Mesenchymal stem cell (in vitro differentiated cells and primary cell): Measurements from ENCODE around the gene PTPN7.

Source experiments
- DNase-seq: peaks from one replicate; pipeline ENCODE4 v3.0.0-alpha.2; 2013
- H2AFZ ChIP-seq: one replicate; pipeline ENCODE4 v1.6.1; 2013; ENCODE audit warnings: low read depth, mild to moderate bottlenecking, control low read depth, inconsistent platforms, low read length, moderate library complexity
- H2AK5ac ChIP-seq: 2 replicates; pipeline ENCODE4 v1.6.1; 2013; ENCODE audit warnings: low read length, moderate library complexity, mild to moderate bottlenecking, inconsistent platforms; ENCODE audit not compliant: severe bottlenecking
- H2BK120ac ChIP-seq: one replicate; pipeline ENCODE4 v1.6.1; 2013; ENCODE audit warnings: low read depth, mild to moderate bottlenecking, inconsistent platforms, low read length, moderate library complexity
- H2BK12ac ChIP-seq, 2 experiments: one replicate each; pipeline ENCODE4 v1.6.1; 2013; ENCODE audit warnings: inconsistent platforms in 2 of 2, low read length in 2 of 2, mild to moderate bottlenecking in 2 of 2, moderate library complexity in 2 of 2, control low read depth in 1 of 2
- H2BK15ac ChIP-seq: one replicate; pipeline ENCODE4 v1.6.1; 2013; ENCODE audit warnings: mild to moderate bottlenecking, low read depth, inconsistent platforms; ENCODE audit not compliant: poor library complexity, severe bottlenecking
- H2BK5ac ChIP-seq: 2 replicates; pipeline ENCODE4 v1.6.1; 2013; ENCODE audit warnings: low read depth, mild to moderate bottlenecking, low read length, control low read depth, inconsistent platforms; ENCODE audit not compliant: poor library complexity, severe bottlenecking
- H3K14ac ChIP-seq, 2 experiments: one replicate each; pipeline ENCODE4 v1.6.1; 2013; ENCODE audit warnings: inconsistent platforms in 2 of 2, low read length in 2 of 2, control low read depth in 1 of 2, mild to moderate bottlenecking in 1 of 2, moderate library complexity in 1 of 2
- H3K18ac ChIP-seq, 2 experiments: one replicate each; pipeline ENCODE4 v1.6.1; 2013; ENCODE audit warnings: inconsistent platforms in 2 of 2, low read length in 2 of 2, control low read depth in 1 of 2, low read depth in 1 of 2, mild to moderate bottlenecking in 1 of 2
- H3K23ac ChIP-seq, 2 experiments: one replicate each; pipeline ENCODE4 v1.6.1; 2013; ENCODE audit warnings: inconsistent platforms in 2 of 2, low read length in 2 of 2, mild to moderate bottlenecking in 2 of 2, moderate library complexity in 2 of 2, control low read depth in 1 of 2
- H3K27ac ChIP-seq: 2 replicates; pipeline ENCODE4 v1.5.1; 2013; ENCODE audit warnings: mild to moderate bottlenecking, moderate library complexity, low read length, control low read depth, inconsistent platforms; ENCODE audit not compliant: poor library complexity, severe bottlenecking
- H3K27me3 ChIP-seq, 2 experiments: 2 replicates each; pipeline versions ENCODE4 v1.6.1 to v1.7.0; 2013; ENCODE audit warnings: low read length in 2 of 2, mild to moderate bottlenecking in 2 of 2, moderate library complexity in 2 of 2, control low read depth in 1 of 2, inconsistent platforms in 1 of 2; ENCODE audit not compliant: control insufficient read depth in 1 of 2, insufficient read depth in 1 of 2
- H3K36me3 ChIP-seq, 2 experiments: 2 replicates each; pipeline versions ENCODE4 v1.6.1 to v1.7.0; 2013; ENCODE audit warnings: low read length in 2 of 2, control low read depth in 1 of 2, inconsistent platforms in 1 of 2, low read depth in 1 of 2, mild to moderate bottlenecking in 1 of 2; ENCODE audit not compliant: insufficient read depth in 2 of 2, control insufficient read depth in 1 of 2
- H3K4ac ChIP-seq, 2 experiments: one replicate each; pipeline ENCODE4 v1.6.1; 2013; ENCODE audit warnings: inconsistent platforms in 2 of 2, low read length in 2 of 2, mild to moderate bottlenecking in 2 of 2, moderate library complexity in 2 of 2, control low read depth in 1 of 2, low read depth in 1 of 2
- H3K4me1 ChIP-seq: 2 replicates; pipeline ENCODE4 v1.6.1; 2013; ENCODE audit warnings: low read depth, low read length, control low read depth; ENCODE audit not compliant: control insufficient read depth, insufficient read depth
- H3K4me2 ChIP-seq: 2 replicates; pipeline ENCODE4 v1.6.1; 2013; ENCODE audit warnings: low read length, mild to moderate bottlenecking, inconsistent platforms; ENCODE audit not compliant: poor library complexity, severe bottlenecking
- H3K4me3 ChIP-seq, 2 experiments: 2 replicates each; pipeline versions ENCODE4 v1.5.1 to v1.7.0; 2013; ENCODE audit warnings: low read length in 2 of 2, mild to moderate bottlenecking in 2 of 2, control low read depth in 1 of 2, low read depth in 1 of 2; ENCODE audit not compliant: insufficient read depth in 1 of 2
- H3K79me1 ChIP-seq: replicated peaks from 2 replicates; pipeline ENCODE4 v1.6.1; 2013; ENCODE audit warnings: mild to moderate bottlenecking, control low read depth, low read length, inconsistent platforms; ENCODE audit not compliant: poor library complexity, severe bottlenecking
- H3K9ac ChIP-seq: 2 replicates; pipeline ENCODE4 v1.7.0; 2013; ENCODE audit warnings: mild to moderate bottlenecking, low read length, moderate library complexity
- H3K9me3 ChIP-seq: 2 replicates; pipeline ENCODE4 v1.7.0; 2013; ENCODE audit warnings: mild to moderate bottlenecking, low read length; ENCODE audit not compliant: control insufficient read depth
- H4K8ac ChIP-seq: one replicate; pipeline ENCODE4 v1.6.1; 2013; ENCODE audit warnings: inconsistent platforms, mild to moderate bottlenecking, low read length, moderate library complexity
- H4K91ac ChIP-seq: one replicate; pipeline ENCODE4 v1.6.1; 2013; ENCODE audit warnings: mild to moderate bottlenecking, low read length, inconsistent platforms
- WGBS: methylation state at CpG from one replicate; pipeline ENCODE4 v1.1.7; 2013; ENCODE audit warnings: mixed read lengths; 5-methylcytosine and 5-hydroxymethylcytosine counted together

Gene PTPN7

DNA sequence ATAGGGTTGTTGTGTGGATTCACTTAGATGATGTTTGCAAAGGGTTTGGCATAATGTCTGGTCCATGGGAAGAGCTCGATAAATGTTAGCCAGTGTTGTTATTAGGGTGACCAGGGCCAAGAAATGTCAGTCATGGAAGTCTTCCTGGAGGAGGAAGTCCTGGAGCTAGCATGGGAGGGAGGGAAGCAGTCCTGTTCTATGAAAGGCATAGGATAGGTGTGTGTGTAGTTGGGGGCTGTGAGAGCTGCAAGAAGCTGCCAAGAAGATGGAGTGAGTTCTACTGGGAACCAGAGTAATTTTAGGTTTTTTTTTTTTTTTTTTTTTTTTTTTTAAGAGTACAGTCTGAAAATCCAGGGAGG lies 37.9 kb upstream of the PTPN7 start:
- Histone ChIP-seq H3K4me1 (peaks cover 17% of the 10 kb centered on the region), H3K27me3 (peaks cover 37 to 89% of the 10 kb centered on the region in 2 experiments), H2BK5ac (no peak overlapping the region), H3K4me2 (no peak overlapping the region), H3K79me1 (no peaks in the 10 kb centered on the region), H3K23ac (no peak overlapping the region), H2BK15ac (no peak overlapping the region), H3K4ac (no peak overlapping the region), H3K9ac (no peak overlapping the region), H2AK5ac (no peak overlapping the region), H4K91ac (no peak overlapping the region), H2BK120ac (no peak overlapping the region), H3K18ac (no peak overlapping the region), H3K4me3 (no peak overlapping the region), H3K36me3 (no peaks in the 10 kb centered on the region), H3K27ac (no peak overlapping the region), H2BK12ac (no peak overlapping the region), H2AFZ (no peak overlapping the region), H3K14ac (no peak overlapping the region), H3K9me3 (no peaks in the 10 kb centered on the region), H4K8ac (no peak overlapping the region)
- no peak for DNase-seq
- WGBS, result 54% methylated on average over 1 of the region's 1 CpG

DNA sequence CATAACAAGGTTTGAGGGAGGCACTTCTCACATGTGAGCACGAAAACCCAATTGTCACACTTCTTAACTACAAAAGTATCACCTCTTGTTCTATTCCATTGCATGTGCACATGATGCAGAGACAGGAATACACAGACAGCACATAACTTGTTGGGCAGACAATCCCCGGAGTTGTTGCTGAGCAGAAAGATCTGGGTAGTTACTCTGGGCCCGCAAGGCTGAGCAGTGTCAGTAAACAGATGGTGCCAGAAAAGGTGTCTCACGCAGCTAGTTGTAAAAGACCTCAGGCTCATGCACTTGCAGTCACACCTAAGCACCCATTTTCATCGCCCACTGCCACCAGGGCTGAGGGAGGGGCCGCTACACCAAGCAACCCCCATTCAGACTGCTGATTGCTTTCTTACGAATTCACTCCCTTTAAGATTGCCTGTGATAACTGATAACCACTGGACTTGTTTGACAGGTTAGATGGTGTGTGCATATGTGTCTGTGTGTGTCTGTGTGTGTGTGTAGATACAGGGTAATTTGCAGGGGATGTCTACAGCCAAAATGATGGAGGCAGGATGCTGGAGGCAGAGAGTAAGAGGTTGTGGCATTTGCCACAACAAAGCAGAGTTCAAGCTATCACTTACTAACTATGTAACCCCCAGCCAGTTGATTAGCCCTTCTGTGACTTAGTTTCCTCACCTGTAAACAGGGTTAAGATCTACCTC lies 37.4 kb upstream of the PTPN7 start:
- no peak for DNase-seq
- Histone ChIP-seq H2BK12ac (no peak overlapping the region), H2AFZ (no peak overlapping the region), H2BK15ac (no peak overlapping the region), H2BK5ac (no peak overlapping the region), H4K91ac (no peak overlapping the region), H2BK120ac (no peak overlapping the region), H3K4me2 (no peak overlapping the region), H3K4me3 (no peak overlapping the region), H3K36me3 (no peaks in the 10 kb centered on the region), H3K18ac (no peak overlapping the region), H3K27ac (no peak overlapping the region), H3K14ac (no peak overlapping the region), H3K4ac (no peak overlapping the region), H4K8ac (no peak overlapping the region), H3K9me3 (no peaks in the 10 kb centered on the region), H3K4me1 (peaks cover 22% of the 10 kb centered on the region), H3K23ac (no peak overlapping the region), H3K27me3 (peaks cover 42 to 90% of the 10 kb centered on the region in 2 experiments), H2AK5ac (no peak overlapping the region), H3K9ac (no peak overlapping the region), H3K79me1 (no peaks in the 10 kb centered on the region)
- WGBS, result 76% methylated on average over 5 of the region's 7 CpGs

DNA sequence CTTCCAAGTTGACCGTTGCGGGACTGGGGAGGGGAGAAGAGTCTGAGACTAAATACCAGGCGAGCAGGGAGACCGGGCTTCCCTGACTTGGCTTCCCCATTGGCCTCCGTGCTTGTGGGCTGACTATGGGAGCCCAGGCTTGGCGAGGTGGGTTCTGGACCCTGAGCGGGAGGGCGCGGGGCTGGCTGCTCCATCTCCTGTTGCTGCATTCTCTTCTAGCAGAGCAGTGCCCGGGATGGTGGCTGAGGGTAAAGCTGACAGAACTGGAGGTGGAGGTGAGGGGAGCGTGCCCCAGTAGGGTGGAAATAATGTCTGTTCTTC lies 33.9 kb upstream of the PTPN7 start:
- no peaks in the 10 kb centered on the region for H3K79me1 ChIP-seq
- no peak overlapping the region for H4K8ac ChIP-seq
- H3K18ac ChIP-seq, result no peak overlapping the region
- H2BK12ac ChIP-seq, result no peak overlapping the region
- no peak overlapping the region for H2BK5ac ChIP-seq
- no peak overlapping the region for H4K91ac ChIP-seq
- no peak overlapping the region for H3K27ac ChIP-seq
- no peak overlapping the region for H3K4ac ChIP-seq
- no peak overlapping the region for H3K14ac ChIP-seq
- H3K27me3 ChIP-seq, result peaks cover 43 to 74% of the 10 kb centered on the region in 2 experiments
- 36% methylated on average over 10 of the region's 11 CpGs for whole genome bisulfite sequencing
- no peak overlapping the region for H2AFZ ChIP-seq
- no peaks in the 10 kb centered on the region for H3K9me3 ChIP-seq
- no peak overlapping the region for H2BK15ac ChIP-seq
- peak overlapping the region; percentile 78 for H3K4me2 ChIP-seq
- peak overlapping the region in 1 of 2 experiments; percentile 78 for H3K23ac ChIP-seq
- H3K9ac ChIP-seq, result no peak overlapping the region
- H3K36me3 ChIP-seq, result no peaks in the 10 kb centered on the region
- H2AK5ac ChIP-seq, result no peak overlapping the region
- H2BK120ac ChIP-seq, result no peak overlapping the region
- DNase-seq, result no peak
- H3K4me1 ChIP-seq, result peaks cover 14% of the 10 kb centered on the region
- H3K4me3 ChIP-seq, result no peak overlapping the region

DNA sequence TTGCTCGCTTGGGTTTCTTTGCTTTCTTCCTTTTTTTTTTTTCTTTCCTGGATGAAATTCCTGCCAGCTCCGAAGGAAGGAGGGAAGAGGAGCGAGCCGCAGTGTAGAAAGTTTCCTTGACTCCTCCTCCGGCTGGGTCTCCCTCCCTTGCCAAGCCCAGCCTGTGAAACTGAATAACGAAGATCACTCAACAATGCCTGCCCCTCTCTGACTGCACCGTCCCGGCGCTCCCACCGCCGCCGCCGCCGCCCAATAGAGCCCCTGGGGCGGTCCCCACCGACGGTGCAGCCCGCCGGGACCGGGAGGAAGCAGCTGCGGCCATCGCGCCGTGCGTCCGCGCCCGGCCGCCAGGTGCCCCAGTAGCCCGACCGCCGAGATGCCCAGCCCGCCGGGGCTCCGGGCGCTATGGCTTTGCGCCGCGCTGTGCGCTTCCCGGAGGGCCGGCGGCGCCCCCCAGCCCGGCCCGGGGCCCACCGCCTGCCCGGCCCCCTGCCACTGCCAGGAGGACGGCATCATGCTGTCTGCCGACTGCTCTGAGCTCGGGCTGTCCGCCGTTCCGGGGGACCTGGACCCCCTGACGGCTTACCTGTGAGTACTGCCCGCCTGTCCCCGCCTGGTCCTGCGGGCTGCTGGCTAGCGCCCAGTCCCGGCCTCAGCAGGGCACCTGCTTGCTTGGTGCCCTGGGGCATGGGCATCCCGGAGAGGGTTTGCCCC lies 33.4 kb upstream of the PTPN7 start, which contains the start of gene LGR6:
Gene LGR6, plus strand, starts transcription at position 186 of the 714 bp plus-strand sequence. Its CDS starts 191 bp downstream, at position 377.
- peak within 1 kb of the TSS in 1 of 2 experiments; percentile 41 for H3K4me3 ChIP-seq
- no peak within 1 kb of the TSS for H3K4ac ChIP-seq
- H3K27me3 ChIP-seq, result peaks cover 43 to 77% of the 10 kb centered on the region in 2 experiments
- peak within 1 kb of the TSS in 1 of 2 experiments; percentile 78 for H3K23ac ChIP-seq
- no peak within 1 kb of the TSS for H2BK120ac ChIP-seq
- H3K4me1 ChIP-seq, result peaks cover 14% of the 10 kb centered on the region
- H2BK12ac ChIP-seq, result no peak within 1 kb of the TSS
- H3K18ac ChIP-seq, result no peak within 1 kb of the TSS
- H3K9ac ChIP-seq, result no peak within 1 kb of the TSS
- H3K9me3 ChIP-seq, result no peaks in the 10 kb centered on the region
- no peaks in the 10 kb centered on the region for H3K79me1 ChIP-seq
- H4K8ac ChIP-seq, result no peak within 1 kb of the TSS
- H3K27ac ChIP-seq, result no peak within 1 kb of the TSS
- H4K91ac ChIP-seq, result no peak within 1 kb of the TSS
- no peak within 1 kb of the TSS for H2BK5ac ChIP-seq
- no peak within 1 kb of the TSS for H2BK15ac ChIP-seq
- WGBS, result 5% methylated on average over 56 of the region's 61 CpGs
- H3K4me2 ChIP-seq, result peak within 1 kb of the TSS; percentile 78
- no peaks in the 10 kb centered on the region for H3K36me3 ChIP-seq
- H2AFZ ChIP-seq, result no peak within 1 kb of the TSS
- H3K14ac ChIP-seq, result no peak within 1 kb of the TSS
- no peak for DNase-seq
- H2AK5ac ChIP-seq, result no peak within 1 kb of the TSS
